M059J (cell line): ENCODE results near the gene ADAMTS9. TPM values are rescaled to one million over a fixed set of nuclear protein-coding genes. Genes with fewer than 3 reads are reported as not detected.

Source experiments
- DNase-seq: peaks from one replicate; pipeline ENCODE4 v3.0.0-alpha.2; 2012; ENCODE audit warnings: low read depth
- total RNA-seq: library from RNA; depleted of rRNA; stranded (reverse); fragments of >200 nt; shearing (Covaris generic); gene quantifications from 2 replicates; pipeline ENCODE4 v1.2.3, GENCODE V29; 2014; rRNA removed

Gene ADAMTS9
- total RNA-seq, result 0.15 TPM in 2 replicates

GRCh38 chr3:64687781-64688604 is at the start of gene ADAMTS9:
ADAMTS9 (minus strand) TSS chr3:64688000; CDS start chr3:64687657, 343 bp downstream.
- DNase-seq, result peak; percentile 27

- DNase-seq, result no peak
Measured at GRCh38 chr3:64732576-64732975, 44.8 kb upstream of the ADAMTS9 start.

GRCh38 chr3:64730681-64731080 is 42.9 kb upstream of the ADAMTS9 start:
- DNase-seq, result no peak

GRCh38 chr3:64728994-64729393 is 41.2 kb upstream of the ADAMTS9 start:
- no peak for DNase-seq

- DNase-seq, result no peak
Measured at GRCh38 chr3:64728428-64728827, 40.6 kb upstream of the ADAMTS9 start.

- DNase-seq, result no peak
Measured at GRCh38 chr3:64726414-64727090, 38.8 kb upstream of the ADAMTS9 start.

GRCh38 chr3:64718976-64719375 is 31.2 kb upstream of the ADAMTS9 start:
- DNase-seq, result no peak

- no peak for DNase-seq
Measured at GRCh38 chr3:64717872-64718613, 30.2 kb upstream of the ADAMTS9 start.

GRCh38 chr3:64717411-64717810 is 29.6 kb upstream of the ADAMTS9 start:
- no peak for DNase-seq

- DNase-seq, result no peak
Measured at GRCh38 chr3:64716110-64716710, 28.4 kb upstream of the ADAMTS9 start.

GRCh38 chr3:64715211-64715982 is 27.6 kb upstream of the ADAMTS9 start:
- no peak for DNase-seq

- DNase-seq, result no peak
Measured at GRCh38 chr3:64708456-64708855, 20.7 kb upstream of the ADAMTS9 start.

GRCh38 chr3:64705946-64706345 is 18.1 kb upstream of the ADAMTS9 start:
- DNase-seq, result no peak

GRCh38 chr3:64696896-64697295 is 9.1 kb upstream of the ADAMTS9 start:
- no peak for DNase-seq

- DNase-seq, result no peak
Measured at GRCh38 chr3:64694114-64694513, 6.3 kb upstream of the ADAMTS9 start.

- DNase-seq, result no peak
Measured at GRCh38 chr3:64693031-64693430, 5.2 kb upstream of the ADAMTS9 start.

GRCh38 chr3:64691051-64691450 is 3.3 kb upstream of the ADAMTS9 start:
- peak; percentile 36 for DNase-seq

GRCh38 chr3:64687086-64687780 is 567 bp downstream of the ADAMTS9 start:
- DNase-seq, result no peak

GRCh38 chr3:64686446-64686908 is 1.3 kb downstream of the ADAMTS9 start:
- peak; percentile 40 for DNase-seq

GRCh38 chr3:64685800-64686445 is 1.9 kb downstream of the ADAMTS9 start:
- peak; percentile 71 for DNase-seq
